CD4-positive, alpha-beta T cell treated with Interleukin-4 for 4 hours (primary cell): ENCODE results near the gene KAT2B.
A peak's percentile ranks its signal among the peaks of the same experiment; 100 is the strongest.

Experiments
- DNase-seq: peaks from one replicate; pipeline ENCODE4 v3.0.0-alpha.2; 2020

Gene KAT2B

DNA sequence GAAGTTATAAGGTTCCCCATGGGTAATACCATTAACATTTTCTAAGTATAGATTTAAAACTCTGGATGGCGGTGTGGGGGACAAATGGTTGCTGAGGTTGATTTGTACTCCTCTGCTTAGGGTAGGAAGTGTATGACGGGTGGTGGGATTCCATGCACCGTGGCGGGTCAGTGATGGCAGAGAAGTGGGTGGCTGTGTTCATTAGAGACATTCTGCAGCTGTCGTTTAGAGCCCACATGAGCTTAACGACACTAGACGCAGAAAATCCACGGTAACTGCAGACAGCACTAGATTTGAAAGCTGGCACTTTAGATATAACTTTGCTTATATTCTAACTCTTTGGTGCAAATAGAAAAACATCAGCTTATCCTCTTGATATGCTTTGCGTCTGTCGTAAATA lies 108.2 kb downstream of the KAT2B start:
- DNase-seq, result no peak

DNA sequence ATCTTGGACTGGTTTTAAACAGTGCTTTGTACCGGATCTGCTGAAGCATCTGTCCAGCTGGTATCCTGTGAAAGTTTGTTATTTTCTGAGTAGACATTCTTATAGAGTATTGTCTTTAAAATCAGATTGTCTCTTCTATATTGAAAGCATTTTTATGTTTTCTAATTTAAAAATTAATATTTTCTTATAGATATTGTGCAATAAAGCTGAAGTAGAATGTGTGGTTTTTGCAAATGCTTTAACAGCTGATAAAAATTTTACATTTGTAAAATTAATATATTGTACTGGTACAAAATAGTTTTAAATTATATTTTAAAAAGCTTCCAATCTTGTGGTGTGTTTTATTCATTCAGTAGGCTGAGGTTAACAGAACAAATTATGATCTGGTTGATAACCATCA lies 113.8 kb downstream of the KAT2B start:
- no peak for DNase-seq

DNA sequence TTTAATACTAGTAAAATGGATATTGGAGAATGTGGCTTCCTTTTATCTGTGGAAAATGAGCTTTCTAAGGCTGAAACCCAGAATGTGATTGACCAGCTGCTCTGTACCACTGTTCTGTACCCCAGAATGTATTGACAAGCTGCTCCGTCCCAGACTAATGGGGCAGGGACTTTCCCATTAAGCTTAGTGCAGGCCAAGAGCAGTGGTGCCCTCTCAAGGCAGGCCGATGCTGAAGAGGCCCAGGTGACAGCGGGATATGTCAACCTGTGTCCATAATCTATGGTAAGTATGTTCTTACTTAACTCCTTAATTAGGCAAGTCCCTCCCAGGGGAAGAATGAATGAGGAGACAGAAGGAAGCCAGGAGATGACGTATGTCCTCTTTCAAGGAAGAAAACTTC lies 114.7 kb downstream of the KAT2B start:
- no peak for DNase-seq

DNA sequence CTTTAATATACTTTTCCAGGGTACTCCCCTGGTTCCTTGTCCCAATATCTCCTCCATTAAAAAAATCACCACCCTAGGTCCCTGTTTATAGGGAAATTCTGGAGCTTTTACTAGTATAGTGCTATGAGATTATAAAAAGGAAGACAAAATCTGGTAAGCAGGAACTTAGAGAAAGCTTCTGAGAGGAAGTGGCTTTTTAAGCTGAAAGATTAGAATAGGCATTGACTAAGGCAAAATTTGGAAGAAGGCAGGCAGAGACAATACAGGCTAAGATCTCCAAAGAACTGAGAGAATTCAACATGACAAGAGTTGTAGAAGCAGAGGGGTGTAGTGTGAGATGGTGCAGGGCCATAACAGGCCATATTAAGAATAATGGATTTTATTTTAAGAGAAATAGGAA lies 120.0 kb downstream of the KAT2B start:
- no peak for DNase-seq

- DNase-seq, result no peak
Observed at GRCh38 chr3:20161714-20162113, 121.5 kb downstream of the KAT2B start.

GRCh38 chr3:20173844-20174410 lies 133.7 kb downstream of the KAT2B start:
- no peak for DNase-seq

DNA sequence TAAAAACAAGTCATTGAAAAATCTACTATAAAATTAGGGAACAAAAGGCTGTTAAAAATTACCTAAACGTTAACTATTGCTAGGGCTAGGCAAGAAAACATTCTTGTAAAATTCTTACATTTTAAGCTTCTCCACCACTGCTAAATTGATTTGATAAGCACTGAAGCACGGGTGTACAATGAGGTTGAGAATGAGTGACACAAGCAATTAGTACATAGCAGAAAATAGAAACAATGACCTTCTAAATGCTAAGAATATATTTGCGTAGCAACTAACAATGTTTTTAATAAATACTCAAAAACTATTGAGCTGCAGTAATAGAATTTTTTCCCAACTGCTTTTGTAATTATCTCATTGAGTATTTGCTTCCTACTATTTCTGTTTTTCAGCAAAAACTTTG lies 141.0 kb downstream of the KAT2B start:
- DNase-seq, result no peak

GRCh38 chr3:20182206-20182605 lies 142.0 kb downstream of the KAT2B start:
- no peak for DNase-seq

DNA sequence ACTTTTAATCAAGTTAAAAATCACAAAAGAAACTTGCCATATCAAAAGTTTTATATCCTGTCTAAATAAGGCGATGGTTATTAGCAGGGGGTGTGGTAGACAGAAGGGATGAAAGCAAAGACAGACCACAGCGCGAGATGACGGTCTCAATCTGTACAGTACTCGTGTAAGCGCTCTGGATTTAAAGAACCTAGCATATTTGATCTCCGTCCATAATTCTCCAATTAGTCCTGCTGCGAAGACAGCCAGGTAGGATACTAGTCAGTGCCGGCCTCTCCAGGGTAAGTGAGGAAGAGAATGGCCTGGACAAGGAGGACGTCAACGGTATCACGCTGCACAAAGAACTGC lies 145.1 kb downstream of the KAT2B start:
- DNase-seq, result peak; percentile 13

DNA sequence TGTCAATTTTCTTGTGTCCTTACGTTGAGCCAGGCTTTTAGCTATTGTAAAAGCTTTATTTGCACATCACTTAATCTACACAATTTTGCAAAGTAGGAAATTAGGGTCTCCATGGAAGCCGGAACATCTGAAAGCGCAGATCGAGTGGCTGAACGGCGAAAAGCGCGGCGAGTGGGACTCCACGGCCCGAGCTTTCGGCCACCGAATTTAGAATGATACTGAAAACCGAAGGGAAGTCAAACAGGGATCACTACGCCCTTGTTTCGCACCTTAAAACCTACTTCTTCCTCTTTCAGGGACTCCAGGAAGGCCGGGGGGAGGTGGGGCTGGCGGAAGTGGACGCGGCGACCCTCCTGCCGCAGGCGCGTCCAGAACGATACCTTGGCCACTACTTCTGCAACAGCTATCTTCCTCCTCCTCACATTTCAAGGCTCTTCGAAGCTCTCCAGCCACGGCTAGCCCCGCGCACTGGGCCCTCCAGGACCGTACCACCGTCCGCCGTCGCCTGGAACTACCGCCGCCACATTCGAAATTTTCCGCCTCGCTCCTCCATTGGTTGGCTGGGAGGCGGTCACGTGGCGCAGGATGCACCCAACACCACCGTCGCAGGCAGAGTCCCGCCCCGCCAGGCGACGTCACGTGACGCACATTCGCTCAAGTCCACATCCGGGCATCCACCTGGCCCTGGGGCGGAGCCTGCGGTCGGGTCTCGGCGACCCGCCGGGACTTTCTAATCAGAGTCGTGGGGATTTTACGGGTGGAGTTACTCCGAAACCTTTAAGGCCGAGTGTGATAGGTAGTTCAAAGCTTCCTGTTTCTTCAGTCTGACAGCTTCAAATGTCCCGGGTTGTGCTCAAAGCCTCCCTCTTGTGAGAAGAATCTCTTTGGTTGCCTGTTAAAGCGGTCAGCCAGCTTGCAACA lies 145.7 kb downstream of the KAT2B start, which contains the start of gene SGO1:
SGO1 (minus strand) TSS at position 528 of the 921 bp plus-strand sequence. CDS start 2,179 bp downstream, outside the sequence.
- DNase-seq, result peak; percentile 99

- DNase-seq, result no peak
Observed at GRCh38 chr3:20186600-20187004, 146.4 kb downstream of the KAT2B start.

GRCh38 chr3:20190991-20191390 lies 150.7 kb downstream of the KAT2B start:
- DNase-seq, result no peak

- DNase-seq, result no peak
Observed at GRCh38 chr3:20194793-20195460, 154.7 kb downstream of the KAT2B start.

GRCh38 chr3:20197775-20198174 lies 157.5 kb downstream of the KAT2B start:
- DNase-seq, result no peak

GRCh38 chr3:20201143-20201542 lies 160.9 kb downstream of the KAT2B start:
- DNase-seq, result no peak
